H9 (cell line): ENCODE results near the gene COMTD1. TPM values are rescaled to one million over a fixed set of nuclear protein-coding genes. Genes with fewer than 3 reads are reported as not detected.

Source experiments
- DNase-seq: peaks from one replicate; pipeline ENCODE4 v3.0.0-alpha.2; 2017
- H2AFZ ChIP-seq: one replicate; pipeline ENCODE4 v1.6.1; 2013; ENCODE audit warnings: mild to moderate bottlenecking, low read length, control low read depth, moderate library complexity
- H2AK5ac ChIP-seq: 2 replicates; pipeline ENCODE4 v1.6.1; 2013; ENCODE audit warnings: low read length, control low read depth, mixed read lengths; ENCODE audit not compliant: insufficient read length
- H2BK120ac ChIP-seq: one replicate; pipeline ENCODE4 v1.6.1; 2013; ENCODE audit warnings: low read depth, mild to moderate bottlenecking, low read length, control low read depth, inconsistent platforms; ENCODE audit not compliant: poor library complexity, severe bottlenecking
- H2BK12ac ChIP-seq: 2 replicates; pipeline ENCODE4 v1.6.1; 2013; ENCODE audit warnings: low read length, control low read depth, mixed read lengths, low read depth; ENCODE audit not compliant: insufficient read length
- H2BK15ac ChIP-seq: 2 replicates; pipeline ENCODE4 v1.6.1; 2013; ENCODE audit warnings: low read depth, low read length, control low read depth
- H2BK20ac ChIP-seq: one replicate; pipeline ENCODE4 v1.6.1; 2013; ENCODE audit warnings: low read depth, mild to moderate bottlenecking, low read length, control low read depth, inconsistent platforms; ENCODE audit not compliant: poor library complexity, severe bottlenecking
- H2BK5ac ChIP-seq: 2 replicates; pipeline ENCODE4 v1.6.1; 2013; ENCODE audit warnings: low read length, control low read depth, mixed read lengths; ENCODE audit not compliant: insufficient read length
- H3K14ac ChIP-seq: 2 replicates; pipeline ENCODE4 v1.6.1; 2013; ENCODE audit warnings: low read length, control low read depth; ENCODE audit not compliant: insufficient read depth
- H3K18ac ChIP-seq: 2 replicates; pipeline ENCODE4 v1.6.1; 2013; ENCODE audit warnings: low read depth, mild to moderate bottlenecking, mixed read lengths, low read length, control low read depth; ENCODE audit not compliant: insufficient read length
- H3K23ac ChIP-seq: 2 replicates; pipeline ENCODE4 v1.6.1; 2013; ENCODE audit warnings: low read length, control low read depth, mixed read lengths, low read depth; ENCODE audit not compliant: insufficient read length
- H3K23me2 ChIP-seq: 2 replicates; pipeline ENCODE4 v1.6.1; 2013; ENCODE audit warnings: low read depth, mild to moderate bottlenecking, mixed read lengths, low read length, control low read depth; ENCODE audit not compliant: insufficient read length, poor library complexity, severe bottlenecking
- H3K27ac ChIP-seq: 2 replicates; pipeline ENCODE4 v1.5.1; 2013; ENCODE audit warnings: low read length, control low read depth, mixed read lengths, low read depth; ENCODE audit not compliant: insufficient read length
- H3K27me3 ChIP-seq: 2 replicates; pipeline ENCODE4 v1.6.1; 2013; ENCODE audit warnings: low read length, control low read depth, inconsistent platforms; ENCODE audit not compliant: insufficient read depth
- H3K4ac ChIP-seq: 2 replicates; pipeline ENCODE4 v1.6.1; 2013; ENCODE audit warnings: low read depth, mild to moderate bottlenecking, control low read depth, inconsistent platforms, low read length, moderate library complexity
- H3K4me1 ChIP-seq: 2 replicates; pipeline ENCODE4 v1.6.1; 2013; ENCODE audit warnings: low read length, control low read depth, inconsistent platforms; ENCODE audit not compliant: insufficient read depth
- H3K4me2 ChIP-seq: 2 replicates; pipeline ENCODE4 v1.6.1; 2013; ENCODE audit warnings: low read length, control low read depth, mixed read lengths; ENCODE audit not compliant: insufficient read length, insufficient read depth
- H3K56ac ChIP-seq: 2 replicates; pipeline ENCODE4 v1.6.1; 2013; ENCODE audit warnings: low read depth, mild to moderate bottlenecking, mixed read lengths, low read length, control low read depth; ENCODE audit not compliant: insufficient read length
- H3K79me1 ChIP-seq: 2 replicates; pipeline ENCODE4 v1.6.1; 2013; ENCODE audit warnings: low read depth, mild to moderate bottlenecking, moderate library complexity, low read length, control low read depth, inconsistent platforms; ENCODE audit not compliant: insufficient read depth, poor library complexity, severe bottlenecking
- H3K79me2 ChIP-seq: 2 replicates; pipeline ENCODE4 v1.6.1; 2013; ENCODE audit warnings: low read length, control low read depth, inconsistent platforms; ENCODE audit not compliant: insufficient read depth
- H3K9ac ChIP-seq: 2 replicates; pipeline ENCODE4 v1.6.1; 2013; ENCODE audit warnings: low read length, control low read depth, mixed read lengths; ENCODE audit not compliant: insufficient read length; ENCODE audit errors: extremely low read depth
- H3K9me3 ChIP-seq: one replicate; pipeline ENCODE4 v1.6.1; 2013; ENCODE audit warnings: low read depth, low read length, inconsistent platforms; ENCODE audit not compliant: control insufficient read depth
- H3T11ph ChIP-seq: one replicate; pipeline ENCODE4 v1.6.1; 2013; ENCODE audit warnings: mild to moderate bottlenecking, low read length, control low read depth, inconsistent platforms
- H4K20me1 ChIP-seq: one replicate; pipeline ENCODE4 v1.6.1; 2013; ENCODE audit not compliant: control insufficient read depth, insufficient read length, insufficient read depth
- H4K5ac ChIP-seq: 2 replicates; pipeline ENCODE4 v1.6.1; 2013; ENCODE audit warnings: low read depth, mild to moderate bottlenecking, mixed read lengths, low read length, control low read depth; ENCODE audit not compliant: insufficient read length
- H4K8ac ChIP-seq: replicated peaks from 2 replicates; pipeline ENCODE4 v1.6.1; 2013; ENCODE audit warnings: low read length, control low read depth, mixed read lengths, low read depth; ENCODE audit not compliant: insufficient read length
- H4K91ac ChIP-seq: 2 replicates; pipeline ENCODE4 v1.6.1; 2013; ENCODE audit warnings: low read depth, mild to moderate bottlenecking, moderate library complexity, mixed read lengths, low read length, control low read depth; ENCODE audit not compliant: insufficient read length
- H3K27ac Mint-ChIP-seq, 3 experiments: 2 replicates in 2 of 3; 3 replicates in 1 of 3; pipeline ENCODE4 v1.8.0; 2020 to 2021; ENCODE audit warnings: mixed read lengths in 3 of 3, mild to moderate bottlenecking in 1 of 3, moderate library complexity in 1 of 3
- H3K27me3 Mint-ChIP-seq: 2 replicates; pipeline ENCODE4 v1.8.0; 2021; ENCODE audit warnings: low read depth, mild to moderate bottlenecking, moderate library complexity, mixed read lengths
- H3K36me3 Mint-ChIP-seq, 3 experiments: 2 replicates in 2 of 3; 3 replicates in 1 of 3; pipeline ENCODE4 v1.8.0; 2020 to 2021; ENCODE audit warnings: low read depth in 3 of 3, mixed read lengths in 3 of 3; ENCODE audit not compliant: insufficient read depth in 1 of 3
- H3K4me1 Mint-ChIP-seq, 2 experiments: 2 replicates each; pipeline ENCODE4 v1.8.0; 2020; ENCODE audit warnings: mixed read lengths in 2 of 2
- H3K4me3 Mint-ChIP-seq, 2 experiments: 2 replicates in 1 of 2; 3 replicates in 1 of 2; pipeline ENCODE4 v1.8.0; 2020 to 2021; ENCODE audit warnings: mild to moderate bottlenecking in 2 of 2, mixed read lengths in 2 of 2, moderate library complexity in 1 of 2
- H3K9me3 Mint-ChIP-seq, 2 experiments: 2 replicates in 1 of 2; 3 replicates in 1 of 2; pipeline ENCODE4 v1.8.0; 2020; ENCODE audit warnings: mild to moderate bottlenecking in 2 of 2, mixed read lengths in 2 of 2, moderate library complexity in 1 of 2
- WGBS: extraction: QIAGEN DNeasy Blood & Tissue Kit; methylation state at CpG from one replicate; pipeline ENCODE4 v1.1.7; 2013; ENCODE audit warnings: missing lambda C conversion rate, low lambda C conversion rate, mixed read lengths; ENCODE audit not compliant: insufficient read length; ENCODE audit errors: extremely low coverage; 5-methylcytosine and 5-hydroxymethylcytosine counted together
- total RNA-seq: library from RNA; stranded (reverse); gene quantifications from 2 replicates; pipeline ENCODE4 v1.2.1, GENCODE V29; 2021
- TF ChIP-seq, protein P1 (sequence below): fragments of 200-600 bp; sonication (generic); conservative IDR thresholded peaks from 3 replicates; pipeline ENCODE4 v1.8.0; 2021; ENCODE audit warnings: antibody characterized with exemption, mild to moderate bottlenecking

Gene COMTD1
- total RNA-seq, 1 experiment from 2014 or later: 28.3 TPM

DNA sequence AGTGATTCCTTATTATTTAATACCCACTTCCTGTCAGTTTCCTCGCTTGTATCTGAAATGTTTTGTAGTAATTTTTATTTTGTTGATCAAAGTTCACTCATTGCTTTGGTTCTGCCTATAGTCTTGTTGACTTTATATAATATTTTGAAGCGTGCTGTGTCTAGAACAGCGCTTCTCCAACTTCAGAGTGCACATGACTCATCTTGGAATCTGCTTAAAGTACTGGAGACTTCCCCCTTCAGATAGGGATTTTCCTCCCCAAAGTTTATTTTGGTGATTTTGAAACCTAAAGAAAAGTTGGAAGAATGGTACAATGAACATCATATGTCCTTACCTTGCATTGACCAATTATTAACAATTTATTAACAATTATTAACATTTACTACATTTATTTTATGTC lies 5.8 kb downstream of the COMTD1 start:
- Histone ChIP-seq H2BK20ac (no peak overlapping the region), H3K9ac (no peak overlapping the region), H3K23me2 (peaks cover 11% of the 10 kb centered on the region), H4K91ac (no peak overlapping the region), H3K9me3 (no peaks in the 10 kb centered on the region), H2BK5ac (no peak overlapping the region), H3K4ac (no peak overlapping the region), H2AK5ac (no peak overlapping the region), H2AFZ (no peak overlapping the region), H3K18ac (no peak overlapping the region), H2BK12ac (no peak overlapping the region), H3K79me2 (peaks cover 5% of the 10 kb centered on the region; the same call in 1 of the 2 replicates), H4K8ac (no peak overlapping the region), H3K4me2 (no peak overlapping the region), H4K20me1 (no peaks in the 10 kb centered on the region), H3K27ac (no peak overlapping the region), H3K56ac (no peak overlapping the region), H3K4me1 (peaks cover 5% of the 10 kb centered on the region; the same call in 1 of the 2 replicates), H2BK15ac (no peak overlapping the region), H3K27me3 (no peaks in the 10 kb centered on the region), H4K5ac (no peak overlapping the region), H3T11ph (no peak overlapping the region), H3K79me1 (no peaks in the 10 kb centered on the region), H3K23ac (no peak overlapping the region), H3K14ac (no peak overlapping the region), H2BK120ac (no peak overlapping the region)
- no peak overlapping the region for H3K4me3 Mint-ChIP-seq
- peaks cover 38 to 74% (median 68%) of the 10 kb centered on the region in 3 experiments for H3K36me3 Mint-ChIP-seq
- H3K27ac Mint-ChIP-seq: peak overlapping the region in 1 of 3 experiments; percentile 50; a peak in 2 of 7 replicates
- H3K9me3 Mint-ChIP-seq: no peaks in the 10 kb centered on the region
- H3K27me3 Mint-ChIP-seq: no peaks in the 10 kb centered on the region
- WGBS: no CpG with 5 or more reads among the region's 3 CpGs
- no peak for DNase-seq
- TF ChIP-seq, protein P1, sequence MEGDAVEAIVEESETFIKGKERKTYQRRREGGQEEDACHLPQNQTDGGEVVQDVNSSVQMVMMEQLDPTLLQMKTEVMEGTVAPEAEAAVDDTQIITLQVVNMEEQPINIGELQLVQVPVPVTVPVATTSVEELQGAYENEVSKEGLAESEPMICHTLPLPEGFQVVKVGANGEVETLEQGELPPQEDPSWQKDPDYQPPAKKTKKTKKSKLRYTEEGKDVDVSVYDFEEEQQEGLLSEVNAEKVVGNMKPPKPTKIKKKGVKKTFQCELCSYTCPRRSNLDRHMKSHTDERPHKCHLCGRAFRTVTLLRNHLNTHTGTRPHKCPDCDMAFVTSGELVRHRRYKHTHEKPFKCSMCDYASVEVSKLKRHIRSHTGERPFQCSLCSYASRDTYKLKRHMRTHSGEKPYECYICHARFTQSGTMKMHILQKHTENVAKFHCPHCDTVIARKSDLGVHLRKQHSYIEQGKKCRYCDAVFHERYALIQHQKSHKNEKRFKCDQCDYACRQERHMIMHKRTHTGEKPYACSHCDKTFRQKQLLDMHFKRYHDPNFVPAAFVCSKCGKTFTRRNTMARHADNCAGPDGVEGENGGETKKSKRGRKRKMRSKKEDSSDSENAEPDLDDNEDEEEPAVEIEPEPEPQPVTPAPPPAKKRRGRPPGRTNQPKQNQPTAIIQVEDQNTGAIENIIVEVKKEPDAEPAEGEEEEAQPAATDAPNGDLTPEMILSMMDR: no peak
- H3K4me1 Mint-ChIP-seq: peaks cover 44 to 47% of the 10 kb centered on the region in 2 experiments
